Neural progenitor cell (in vitro differentiated cells): ENCODE results near the gene RPL29. TPM values are rescaled to one million over a fixed set of nuclear protein-coding genes. Genes with fewer than 3 reads are reported as not detected.
A peak's percentile ranks its signal among the peaks of the same experiment; 100 is the strongest.

ENCODE experiments used
- DNase-seq: peaks from one replicate; pipeline ENCODE4 v3.0.0-alpha.2; 2016; ENCODE audit warnings: low spot score
- H2AFZ ChIP-seq: fragments of 200-600 bp; sonication (generic); replicated peaks from 2 replicates; pipeline ENCODE4 v1.6.1; 2016; ENCODE audit warnings: antibody characterized with exemption
- H3F3A ChIP-seq: fragments of 200-600 bp; sonication (generic); 2 replicates; pipeline ENCODE4 v1.6.1; 2016; ENCODE audit warnings: antibody characterized with exemption, low read depth
- H3K27ac ChIP-seq: fragments of 200-600 bp; sonication (generic); 2 replicates; pipeline ENCODE4 v1.5.1; 2016; ENCODE audit warnings: mild to moderate bottlenecking
- H3K27me3 ChIP-seq: fragments of 200-600 bp; sonication (generic); 2 replicates; pipeline ENCODE4 v1.6.1; 2016; ENCODE audit warnings: mild to moderate bottlenecking, moderate library complexity
- H3K36me3 ChIP-seq: fragments of 200-600 bp; sonication (generic); 2 replicates; pipeline ENCODE4 v1.5.1; 2016
- H3K4me1 ChIP-seq: fragments of 200-600 bp; sonication (generic); 2 replicates; pipeline ENCODE4 v1.6.1; 2016; ENCODE audit warnings: mixed run types
- H3K4me2 ChIP-seq: fragments of 200-600 bp; sonication (generic); 2 replicates; pipeline ENCODE4 v1.6.1; 2016
- H3K4me3 ChIP-seq: fragments of 200-600 bp; sonication (generic); 2 replicates; pipeline ENCODE4 v1.5.1; 2016
- H3K79me2 ChIP-seq: fragments of 200-600 bp; sonication (generic); 2 replicates; pipeline ENCODE4 v1.6.1; 2016; ENCODE audit warnings: low read depth
- H3K9ac ChIP-seq: fragments of 200-600 bp; sonication (generic); 2 replicates; pipeline ENCODE4 v1.6.1; 2016
- H3K9me3 ChIP-seq: fragments of 200-600 bp; sonication (generic); 2 replicates; pipeline ENCODE4 v1.5.1; 2016; ENCODE audit warnings: low read depth
- H4K20me1 ChIP-seq: fragments of 200-600 bp; sonication (generic); 2 replicates; pipeline ENCODE4 v1.6.1; 2016; ENCODE audit warnings: low read depth
- H3K27ac Mint-ChIP-seq: 3 replicates; pipeline ENCODE4 v1.8.0; 2021; ENCODE audit warnings: mixed read lengths
- H3K27me3 Mint-ChIP-seq: 2 replicates; pipeline ENCODE4 v1.8.0; 2022; ENCODE audit warnings: low read depth, mild to moderate bottlenecking, inconsistent platforms, moderate library complexity, mixed read lengths; ENCODE audit not compliant: insufficient read depth
- H3K36me3 Mint-ChIP-seq: 3 replicates; pipeline ENCODE4 v1.8.0; 2021; ENCODE audit warnings: mixed read lengths
- H3K4me1 Mint-ChIP-seq: 3 replicates; pipeline ENCODE4 v1.8.0; 2021; ENCODE audit warnings: mixed read lengths
- H3K4me3 Mint-ChIP-seq: 3 replicates; pipeline ENCODE4 v1.8.0; 2021; ENCODE audit warnings: mild to moderate bottlenecking, moderate library complexity, mixed read lengths
- H3K9me3 Mint-ChIP-seq: 3 replicates; pipeline ENCODE4 v1.8.0; 2020; ENCODE audit warnings: mixed read lengths
- CTCF ChIP-seq: fragments of 200-600 bp; sonication (generic); IDR thresholded peaks from 2 replicates; pipeline ENCODE4 v1.5.1; 2017; ENCODE audit warnings: antibody characterized with exemption, mild to moderate bottlenecking
- EZH2 ChIP-seq: fragments of 200-600 bp; sonication (generic); IDR thresholded peaks from 2 replicates; pipeline ENCODE4 v1.6.1; 2017; ENCODE audit warnings: antibody characterized with exemption, mild to moderate bottlenecking, moderate library complexity
- EZH2phosphoT487 ChIP-seq: fragments of 200-600 bp; sonication (generic); IDR thresholded peaks from 2 replicates; pipeline ENCODE4 v1.6.1; 2017; ENCODE audit warnings: antibody characterized with exemption
- total RNA-seq: library from RNA; depleted of rRNA; stranded (reverse); fragments of >200 nt; gene quantifications from 2 replicates; pipeline ENCODE4 v1.2.3, GENCODE V29; 2015; ENCODE audit warnings: low replicate concordance

RPL29 gene
- total RNA-seq, 1 donor from 2014 or later: 1,431 TPM

GRCh38 chr3:52006017-52006819 is 10.5 kb upstream of the RPL29 start:
- Histone ChIP-seq H3K36me3 (no peaks in the 10 kb centered on the region), H4K20me1 (no peaks in the 10 kb centered on the region), H3K27ac (no peak overlapping the region), H3K4me1 (peaks cover 47% of the 10 kb centered on the region), H3F3A (peaks cover 28% of the 10 kb centered on the region), H3K9me3 (no peaks in the 10 kb centered on the region), H3K79me2 (no peaks in the 10 kb centered on the region), H2AFZ (no peak overlapping the region), H3K4me3 (no peak overlapping the region), H3K4me2 (peak overlapping the region; percentile 72), H3K9ac (no peak overlapping the region), H3K27me3 (no peaks in the 10 kb centered on the region)
- H3K9me3 Mint-ChIP-seq: no peaks in the 10 kb centered on the region
- H3K27me3 Mint-ChIP-seq: peaks cover 3% of the 10 kb centered on the region
- no peaks in the 10 kb centered on the region for H3K36me3 Mint-ChIP-seq
- H3K27ac Mint-ChIP-seq: no peak overlapping the region
- H3K4me1 Mint-ChIP-seq: peaks cover 61% of the 10 kb centered on the region
- peak overlapping the region; percentile 58 for H3K4me3 Mint-ChIP-seq
- DNase-seq: no peak
- no peak for TF ChIP-seq EZH2
- no peak for TF ChIP-seq EZH2phosphoT487
- no peak for TF ChIP-seq CTCF

DNA sequence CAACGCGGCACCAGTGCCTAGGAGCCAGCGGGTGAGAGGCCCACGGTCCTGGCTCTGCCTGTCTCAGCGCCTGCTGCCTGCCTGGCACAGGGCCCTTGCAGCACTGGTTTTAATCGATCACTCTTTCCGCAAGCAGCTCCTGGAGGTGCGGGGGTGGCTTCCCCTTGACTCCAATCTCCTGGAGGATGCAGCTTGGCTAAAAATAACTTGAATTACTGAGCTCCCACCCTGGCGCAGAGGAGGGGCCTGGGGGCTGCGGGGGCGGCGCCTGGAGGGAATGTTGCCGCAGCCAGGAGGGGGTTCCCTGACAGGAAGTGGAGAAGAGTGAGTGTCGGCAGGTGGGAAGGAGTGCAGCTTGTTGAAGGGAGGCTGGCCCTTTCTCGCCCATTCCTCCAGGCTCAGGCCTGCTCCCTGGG is 9.9 kb upstream of the RPL29 start:
- peak overlapping the region; percentile 58 for H3K4me3 Mint-ChIP-seq
- H3K36me3 Mint-ChIP-seq: no peaks in the 10 kb centered on the region
- Histone ChIP-seq H3K4me1 (peaks cover 47% of the 10 kb centered on the region), H3K27ac (no peak overlapping the region), H3K4me2 (peak overlapping the region; percentile 72), H4K20me1 (no peaks in the 10 kb centered on the region), H3K4me3 (no peak overlapping the region), H2AFZ (no peak overlapping the region), H3K9ac (no peak overlapping the region), H3K36me3 (no peaks in the 10 kb centered on the region), H3K79me2 (no peaks in the 10 kb centered on the region), H3F3A (peaks cover 28% of the 10 kb centered on the region), H3K27me3 (no peaks in the 10 kb centered on the region), H3K9me3 (no peaks in the 10 kb centered on the region)
- peak; percentile 57 for DNase-seq
- H3K4me1 Mint-ChIP-seq: peaks cover 61% of the 10 kb centered on the region
- H3K9me3 Mint-ChIP-seq: no peaks in the 10 kb centered on the region
- H3K27me3 Mint-ChIP-seq: no peaks in the 10 kb centered on the region
- H3K27ac Mint-ChIP-seq: peak overlapping the region; percentile 57
- TF ChIP-seq CTCF: no peak
- no peak for TF ChIP-seq EZH2
- TF ChIP-seq EZH2phosphoT487: no peak

DNA sequence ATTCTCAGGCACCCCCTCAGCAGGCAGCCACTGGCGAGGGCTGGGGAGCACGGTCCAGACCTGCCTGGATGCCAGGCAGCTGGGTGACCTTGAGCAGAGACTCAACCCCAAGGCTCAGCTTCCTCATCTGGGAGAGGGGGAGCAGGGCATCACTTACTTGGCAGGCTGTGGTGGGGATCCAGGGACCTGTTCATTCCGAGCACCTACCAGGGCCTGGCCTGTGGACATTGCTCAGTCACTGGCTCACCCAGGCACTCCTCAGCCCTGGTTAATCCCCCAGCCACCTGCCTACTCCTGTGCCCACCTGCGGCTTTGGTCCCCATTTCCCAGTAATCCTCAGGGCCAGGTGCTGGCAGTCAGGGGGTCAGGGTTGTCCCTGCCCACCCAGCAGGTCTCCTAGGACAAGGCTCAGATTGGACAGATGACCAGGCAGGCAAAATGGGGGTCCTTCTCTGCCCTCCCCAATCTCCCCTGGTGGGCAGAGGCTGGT is 9.3 kb upstream of the RPL29 start:
- DNase-seq: peak; percentile 29
- Mint-ChIP-seq H3K27me3 (no peaks in the 10 kb centered on the region), H3K4me1 (peaks cover 61% of the 10 kb centered on the region), H3K9me3 (no peaks in the 10 kb centered on the region), H3K27ac (peak overlapping the region; percentile 66), H3K36me3 (no peaks in the 10 kb centered on the region), H3K4me3 (peak overlapping the region; percentile 70)
- peaks cover 28% of the 10 kb centered on the region for H3F3A ChIP-seq
- H3K9me3 ChIP-seq: no peaks in the 10 kb centered on the region
- no peak for TF ChIP-seq EZH2
- no peak for TF ChIP-seq CTCF
- no peaks in the 10 kb centered on the region for H3K79me2 ChIP-seq
- no peak overlapping the region for H3K9ac ChIP-seq
- no peaks in the 10 kb centered on the region for H4K20me1 ChIP-seq
- no peaks in the 10 kb centered on the region for H3K36me3 ChIP-seq
- H3K4me3 ChIP-seq: no peak overlapping the region
- no peak overlapping the region for H3K27ac ChIP-seq
- H3K27me3 ChIP-seq: no peaks in the 10 kb centered on the region
- no peak overlapping the region for H2AFZ ChIP-seq
- H3K4me1 ChIP-seq: peaks cover 47% of the 10 kb centered on the region
- H3K4me2 ChIP-seq: peak overlapping the region; percentile 72
